NB4 (cell line): ENCODE data around the gene PKNOX2.

Experiments used
- POLR2A ChIP-seq: IDR thresholded peaks from 2 replicates; pipeline ENCODE4 v1.6.1; 2011; ENCODE audit warnings: mild to moderate bottlenecking; ENCODE audit not compliant: insufficient read length; ENCODE audit errors: extremely low read depth
- TF ChIP-seq, protein P1 (sequence below): IDR thresholded peaks from one replicate; pipeline ENCODE4 v1.5.1; 2012; ENCODE audit warnings: low read depth, low read length

- TF ChIP-seq, protein P1, sequence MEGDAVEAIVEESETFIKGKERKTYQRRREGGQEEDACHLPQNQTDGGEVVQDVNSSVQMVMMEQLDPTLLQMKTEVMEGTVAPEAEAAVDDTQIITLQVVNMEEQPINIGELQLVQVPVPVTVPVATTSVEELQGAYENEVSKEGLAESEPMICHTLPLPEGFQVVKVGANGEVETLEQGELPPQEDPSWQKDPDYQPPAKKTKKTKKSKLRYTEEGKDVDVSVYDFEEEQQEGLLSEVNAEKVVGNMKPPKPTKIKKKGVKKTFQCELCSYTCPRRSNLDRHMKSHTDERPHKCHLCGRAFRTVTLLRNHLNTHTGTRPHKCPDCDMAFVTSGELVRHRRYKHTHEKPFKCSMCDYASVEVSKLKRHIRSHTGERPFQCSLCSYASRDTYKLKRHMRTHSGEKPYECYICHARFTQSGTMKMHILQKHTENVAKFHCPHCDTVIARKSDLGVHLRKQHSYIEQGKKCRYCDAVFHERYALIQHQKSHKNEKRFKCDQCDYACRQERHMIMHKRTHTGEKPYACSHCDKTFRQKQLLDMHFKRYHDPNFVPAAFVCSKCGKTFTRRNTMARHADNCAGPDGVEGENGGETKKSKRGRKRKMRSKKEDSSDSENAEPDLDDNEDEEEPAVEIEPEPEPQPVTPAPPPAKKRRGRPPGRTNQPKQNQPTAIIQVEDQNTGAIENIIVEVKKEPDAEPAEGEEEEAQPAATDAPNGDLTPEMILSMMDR = no peak
- TF ChIP-seq POLR2A = no peak
Observed at GRCh38 chr11:125165843-125166763, 1.6 kb downstream of the PKNOX2 start.
